ENCODE data around the gene STK24. TPM values are rescaled to one million over a fixed set of nuclear protein-coding genes. Genes with fewer than 3 reads are reported as not detected.

Gene STK24
- total RNA-seq, 3 donors from 2014 or later = 190 to 210 (median 204) TPM

- H3K36me3 ChIP-seq (ENCODE audit: low read depth) = no peaks in the 10 kb centered on the region
Measured at GRCh38 chr13:98450026-98450425, 126.9 kb downstream of the STK24 start.

GRCh38 chr13:98449273-98449672 is 127.6 kb downstream of the STK24 start:
- ATAC-seq (no peak), DNase-seq (no peak)
- H3K9me3 ChIP-seq = no peaks in the 10 kb centered on the region
- no peak for TF ChIP-seq CTCF (IDR thresholded peaks at IDR 0.05)
- intact Hi-C loops (cut with DNase I, micrococcal nuclease) = loop anchor here (5.0 to 10.0 kb wide), 3 partner anchors 126 to 206 kb away; partner anchors contain the start of gene STK24 (in 1 of the 2)
- no peak overlapping the region for H3K4me3 ChIP-seq
- peaks cover 8% of the 10 kb centered on the region for H3K4me1 ChIP-seq (ENCODE audit: low read depth)
- no peaks in the 10 kb centered on the region for H3K36me3 ChIP-seq (ENCODE audit: low read depth)

More at GRCh38 chr13:98450026-98450425, 126.9 kb downstream of the STK24 start:
- no peak for TF ChIP-seq CTCF (IDR thresholded peaks at IDR 0.05)
- no peak overlapping the region for H3K4me3 ChIP-seq
- ATAC-seq = no peak
- H3K9me3 ChIP-seq = no peaks in the 10 kb centered on the region
- intact Hi-C loops (cut with DNase I, micrococcal nuclease) = no loop called here
- H3K4me1 ChIP-seq (ENCODE audit: low read depth) = peaks cover 8% of the 10 kb centered on the region
- DNase-seq = no peak

DNA sequence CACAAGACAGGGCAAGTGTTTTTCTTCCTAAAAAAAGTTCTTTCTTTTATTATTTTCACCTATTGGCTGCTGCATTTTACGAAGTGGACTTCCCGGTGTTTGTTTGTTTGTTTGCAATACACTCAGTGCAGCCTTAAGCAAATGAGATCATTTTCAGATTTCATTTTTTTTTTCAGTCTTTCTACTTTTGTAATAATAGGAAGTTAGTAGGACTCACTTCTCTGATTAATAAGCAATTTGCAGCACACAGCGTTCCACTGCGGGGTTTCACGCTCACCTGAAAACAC is 128.3 kb downstream of the STK24 start:
- Histone ChIP-seq H3K4me1 (ENCODE audit: low read depth) (peaks cover 8% of the 10 kb centered on the region), H3K9me3 (no peaks in the 10 kb centered on the region), H3K4me3 (no peak overlapping the region), H3K36me3 (ENCODE audit: low read depth) (no peaks in the 10 kb centered on the region)
- intact Hi-C loops (cut with DNase I, micrococcal nuclease) = loop anchor here (5.0 to 10.0 kb wide), 3 partner anchors 126 to 206 kb away; partner anchors contain the start of gene STK24 (in 1 of the 2)
- no peak for TF ChIP-seq CTCF (IDR thresholded peaks at IDR 0.05)
- DNase-seq = no peak
- no peak for ATAC-seq

DNA sequence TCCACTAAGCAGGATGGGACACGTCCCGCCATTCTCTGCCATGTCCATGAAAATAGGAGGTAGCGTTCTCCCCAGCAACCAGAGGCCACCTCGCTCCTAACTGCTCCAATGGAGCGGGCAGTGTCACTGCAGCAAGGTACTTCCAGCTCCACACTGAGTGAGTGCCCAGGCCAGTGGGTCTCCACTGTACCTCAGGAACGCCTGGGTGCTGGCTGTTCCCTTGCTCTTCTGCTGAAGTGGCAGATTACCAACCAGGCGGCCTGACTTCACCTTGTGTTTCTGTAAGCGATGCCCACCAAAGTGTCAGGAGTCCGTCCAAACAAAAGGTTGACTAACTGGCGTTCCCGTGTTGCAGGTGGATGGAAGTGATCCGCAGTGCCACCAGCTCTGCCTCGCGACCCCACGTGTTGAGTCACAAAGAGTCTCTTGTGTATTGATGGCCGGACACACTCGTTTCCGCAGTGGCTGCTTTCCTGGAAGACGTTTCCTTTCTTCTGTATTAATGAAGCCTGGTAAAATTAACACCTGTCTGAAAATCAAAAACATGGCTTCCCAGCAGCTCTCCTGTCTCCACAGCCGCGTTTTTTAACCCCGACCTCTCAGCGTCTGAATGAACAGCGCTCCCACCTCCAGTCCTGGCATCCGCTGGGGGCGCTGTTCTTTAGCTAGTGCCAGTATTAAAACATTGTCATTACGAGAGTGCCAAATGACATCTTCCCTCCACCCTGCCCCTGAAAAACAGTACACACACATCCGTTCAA is 128.8 kb downstream of the STK24 start:
- intact Hi-C loops (cut with DNase I, micrococcal nuclease) = loop anchor here (5.0 to 10.0 kb wide), 3 partner anchors 127 to 207 kb away; partner anchors contain the start of gene STK24 (in 1 of the 2)
- Histone ChIP-seq H3K36me3 (ENCODE audit: low read depth) (no peaks in the 10 kb centered on the region), H3K9me3 (no peaks in the 10 kb centered on the region), H3K4me3 (no peak overlapping the region), H3K4me1 (ENCODE audit: low read depth) (peaks cover 8% of the 10 kb centered on the region)
- no peak for TF ChIP-seq CTCF (IDR thresholded peaks at IDR 0.05)
- peak in 1 of 3 donors; percentile 56 for DNase-seq
- ATAC-seq = no peak

- no peaks in the 10 kb centered on the region for H3K36me3 ChIP-seq (ENCODE audit: low read depth)
- H3K4me3 ChIP-seq = no peak overlapping the region
- TF ChIP-seq CTCF (IDR thresholded peaks at IDR 0.05) = no peak
- no peaks in the 10 kb centered on the region for H3K9me3 ChIP-seq
- intact Hi-C loops (cut with DNase I, micrococcal nuclease) = loop anchor here (5.0 to 10.0 kb wide), 3 partner anchors 128 to 208 kb away; partner anchors contain the start of gene STK24 (in 1 of the 2)
- no peak for DNase-seq
- ATAC-seq = no peak
- peaks cover 8% of the 10 kb centered on the region for H3K4me1 ChIP-seq (ENCODE audit: low read depth)
Measured at GRCh38 chr13:98447130-98447529, 129.8 kb downstream of the STK24 start.
